ENCODE results near the gene ATAD1.

- TF ChIP-seq, protein P1, sequence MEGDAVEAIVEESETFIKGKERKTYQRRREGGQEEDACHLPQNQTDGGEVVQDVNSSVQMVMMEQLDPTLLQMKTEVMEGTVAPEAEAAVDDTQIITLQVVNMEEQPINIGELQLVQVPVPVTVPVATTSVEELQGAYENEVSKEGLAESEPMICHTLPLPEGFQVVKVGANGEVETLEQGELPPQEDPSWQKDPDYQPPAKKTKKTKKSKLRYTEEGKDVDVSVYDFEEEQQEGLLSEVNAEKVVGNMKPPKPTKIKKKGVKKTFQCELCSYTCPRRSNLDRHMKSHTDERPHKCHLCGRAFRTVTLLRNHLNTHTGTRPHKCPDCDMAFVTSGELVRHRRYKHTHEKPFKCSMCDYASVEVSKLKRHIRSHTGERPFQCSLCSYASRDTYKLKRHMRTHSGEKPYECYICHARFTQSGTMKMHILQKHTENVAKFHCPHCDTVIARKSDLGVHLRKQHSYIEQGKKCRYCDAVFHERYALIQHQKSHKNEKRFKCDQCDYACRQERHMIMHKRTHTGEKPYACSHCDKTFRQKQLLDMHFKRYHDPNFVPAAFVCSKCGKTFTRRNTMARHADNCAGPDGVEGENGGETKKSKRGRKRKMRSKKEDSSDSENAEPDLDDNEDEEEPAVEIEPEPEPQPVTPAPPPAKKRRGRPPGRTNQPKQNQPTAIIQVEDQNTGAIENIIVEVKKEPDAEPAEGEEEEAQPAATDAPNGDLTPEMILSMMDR (IDR thresholded peaks at IDR 0.05): no peak
- no peak for TF ChIP-seq POLR2A (IDR thresholded peaks at IDR 0.05)
These were observed 44.6 kb upstream of the ATAD1 start for GRCh38 chr10:87862679-87863052.

All from gastroesophageal sphincter (tissue), 3 donors.